OCI-LY1 (cell line): ENCODE results near the gene CCDC120.

Source experiments
- H2AFZ ChIP-seq: fragments of 200-600 bp; sonication (generic), shearing (Covaris generic); 2 replicates; pipeline ENCODE4 v1.6.0; 2014; ENCODE audit warnings: antibody characterized with exemption, mild to moderate bottlenecking, low read length
- H3F3A ChIP-seq: fragments of 200-600 bp; sonication (generic), shearing (Covaris generic); 2 replicates; pipeline ENCODE4 v1.6.0; 2014; ENCODE audit warnings: mild to moderate bottlenecking, antibody characterized with exemption, low read length, moderate library complexity; ENCODE audit not compliant: insufficient read depth
- H3K27ac ChIP-seq: fragments of 200-600 bp; sonication (generic); 2 replicates; pipeline ENCODE4 v1.5.1; 2014; ENCODE audit warnings: low read length, mixed run types, mild to moderate bottlenecking, low read depth; ENCODE audit not compliant: poor library complexity, severe bottlenecking
- H3K27me3 ChIP-seq: fragments of 200-600 bp; sonication (generic); 2 replicates; pipeline ENCODE4 v1.6.0; 2014; ENCODE audit warnings: antibody characterized with exemption, mild to moderate bottlenecking, low read length, moderate library complexity; ENCODE audit not compliant: insufficient read depth
- H3K36me3 ChIP-seq: fragments of 200-600 bp; sonication (generic); 2 replicates; pipeline ENCODE4 v1.6.1; 2014; ENCODE audit warnings: mild to moderate bottlenecking, antibody characterized with exemption, low read length, moderate library complexity, mixed read lengths; ENCODE audit not compliant: insufficient read depth
- H3K4me1 ChIP-seq: fragments of 200-600 bp; sonication (generic); 2 replicates; pipeline ENCODE4 v1.5.1; 2014; ENCODE audit warnings: mild to moderate bottlenecking, low read length, moderate library complexity; ENCODE audit not compliant: insufficient read depth, severe bottlenecking
- H3K4me2 ChIP-seq: fragments of 200-600 bp; sonication (generic), shearing (Covaris generic); 2 replicates; pipeline ENCODE4 v1.6.1; 2014; ENCODE audit warnings: low read length
- H3K4me3 ChIP-seq: fragments of 200-600 bp; sonication (generic); 2 replicates; pipeline ENCODE4 v1.5.1; 2014; ENCODE audit warnings: low read length, low read depth, mild to moderate bottlenecking, mixed read lengths; ENCODE audit not compliant: poor library complexity, severe bottlenecking
- H3K79me2 ChIP-seq: fragments of 200-600 bp; shearing (Covaris generic); 2 replicates; pipeline ENCODE4 v1.6.1; 2016; ENCODE audit warnings: mixed run types, low read length, mixed read lengths; ENCODE audit not compliant: insufficient read depth
- H3K9ac ChIP-seq: fragments of 200-600 bp; sonication (generic), shearing (Covaris generic); 2 replicates; pipeline ENCODE4 v1.6.1; 2014; ENCODE audit warnings: mild to moderate bottlenecking, low read length, mixed read lengths
- H3K9me2 ChIP-seq: fragments of 200-600 bp; sonication (generic), shearing (Covaris generic); 2 replicates; pipeline ENCODE4 v1.6.1; 2014; ENCODE audit warnings: low read depth, mild to moderate bottlenecking, low read length, mixed read lengths
- H3K9me3 ChIP-seq: fragments of 200-600 bp; shearing (Covaris generic); 2 replicates; pipeline ENCODE4 v1.6.1; 2014; ENCODE audit warnings: low read length, mixed read lengths
- H4K20me1 ChIP-seq: fragments of 200-600 bp; sonication (generic), shearing (Covaris generic); 2 replicates; pipeline ENCODE4 v1.6.0; 2016; ENCODE audit warnings: mild to moderate bottlenecking, low read length; ENCODE audit not compliant: insufficient read depth
- CTCF ChIP-seq: fragments of 200-600 bp; sonication (generic), shearing (Covaris generic); IDR thresholded peaks from 2 replicates; pipeline ENCODE4 v1.5.1; 2017; ENCODE audit warnings: mild to moderate bottlenecking, antibody characterized with exemption, low read length, moderate library complexity, mixed read lengths
- EZH2 ChIP-seq: fragments of 200-600 bp; sonication (generic), shearing (Covaris generic); IDR thresholded peaks from 2 replicates; pipeline ENCODE4 v1.8.0; 2017; ENCODE audit warnings: borderline replicate concordance, mixed run types, mild to moderate bottlenecking, antibody characterized with exemption, low read length, moderate library complexity, mixed read lengths

Gene CCDC120

GRCh38 chrX:49061916-49062315 is 3.1 kb downstream of the CCDC120 start:
- H3K36me3 ChIP-seq = no peaks in the 10 kb centered on the region

GRCh38 chrX:49063715-49064114 is 4.9 kb downstream of the CCDC120 start:
- no peak overlapping the region for H3K27ac ChIP-seq
- H3K27me3 ChIP-seq = no peaks in the 10 kb centered on the region
- H3K4me2 ChIP-seq = no peak overlapping the region
- H3K4me1 ChIP-seq = no peaks in the 10 kb centered on the region
- H3F3A ChIP-seq = no peaks in the 10 kb centered on the region
- TF ChIP-seq EZH2 = no peak
- no peak for TF ChIP-seq CTCF
- no peaks in the 10 kb centered on the region for H3K79me2 ChIP-seq
- H3K9ac ChIP-seq = no peak overlapping the region
- no peak overlapping the region for H2AFZ ChIP-seq
- no peaks in the 10 kb centered on the region for H3K9me3 ChIP-seq
- H4K20me1 ChIP-seq = no peaks in the 10 kb centered on the region
- no peaks in the 10 kb centered on the region for H3K9me2 ChIP-seq
- no peaks in the 10 kb centered on the region for H3K36me3 ChIP-seq
- no peak overlapping the region for H3K4me3 ChIP-seq

More at GRCh38 chrX:49061916-49062315, 3.1 kb downstream of the CCDC120 start:
- H3K4me1 ChIP-seq = no peaks in the 10 kb centered on the region
- no peaks in the 10 kb centered on the region for H4K20me1 ChIP-seq
- H3K4me2 ChIP-seq = no peak overlapping the region
- no peak overlapping the region for H3K27ac ChIP-seq
- no peaks in the 10 kb centered on the region for H3F3A ChIP-seq
- H3K9me3 ChIP-seq = no peaks in the 10 kb centered on the region
- no peaks in the 10 kb centered on the region for H3K9me2 ChIP-seq
- no peak overlapping the region for H3K9ac ChIP-seq
- TF ChIP-seq CTCF (no peak), EZH2 (no peak)
- no peaks in the 10 kb centered on the region for H3K27me3 ChIP-seq
- H3K79me2 ChIP-seq = no peaks in the 10 kb centered on the region
- no peak overlapping the region for H3K4me3 ChIP-seq
- H2AFZ ChIP-seq = no peak overlapping the region

- no peak overlapping the region for H3K4me2 ChIP-seq
- no peaks in the 10 kb centered on the region for H3K4me1 ChIP-seq
- no peak overlapping the region for H3K27ac ChIP-seq
- H3K36me3 ChIP-seq = no peaks in the 10 kb centered on the region
- no peak overlapping the region for H3K9ac ChIP-seq
- no peaks in the 10 kb centered on the region for H3F3A ChIP-seq
- H3K27me3 ChIP-seq = no peaks in the 10 kb centered on the region
- no peaks in the 10 kb centered on the region for H3K9me2 ChIP-seq
- no peak for TF ChIP-seq EZH2
- TF ChIP-seq CTCF = no peak
- no peaks in the 10 kb centered on the region for H3K79me2 ChIP-seq
- H3K9me3 ChIP-seq = no peaks in the 10 kb centered on the region
- H4K20me1 ChIP-seq = no peaks in the 10 kb centered on the region
- no peak overlapping the region for H3K4me3 ChIP-seq
- H2AFZ ChIP-seq = no peak overlapping the region
Measured at GRCh38 chrX:49064303-49064702, 5.5 kb downstream of the CCDC120 start.
